H1 (cell line): ENCODE measurements around the gene GRIP2. TPM values are rescaled to one million over a fixed set of nuclear protein-coding genes. Genes with fewer than 3 reads are reported as not detected.

Source experiments
- CEBPB ChIP-seq: IDR thresholded peaks from 2 replicates; pipeline ENCODE4 v1.6.1; 2012; ENCODE audit warnings: low read depth, low read length
- RAD21 ChIP-seq, 2 experiments: IDR thresholded peaks in 1 of 2; conservative IDR thresholded peaks in 1 of 2; 2 replicates each; pipeline ENCODE4 v1.6.1; 2011; ENCODE audit warnings: low read depth in 2 of 2, low read length in 2 of 2, improper control_type of control experiment in 1 of 2, inconsistent platforms in 1 of 2, mild to moderate bottlenecking in 1 of 2, moderate library complexity in 1 of 2
- SIRT6 ChIP-seq: IDR thresholded peaks from one replicate; pipeline ENCODE4 v1.7.1; 2012; ENCODE audit warnings: low read length, inconsistent platforms
- polyA plus RNA-seq, 7 experiments: library from polyadenylated mRNA; depleted of rRNA in 3 of 7; stranded (reverse) in 5 of 7; unstranded in 2 of 7; fragments of >200 nt in 5 of 7; fragments of 200-250 nt in 2 of 7; gene quantifications; 1 replicate in 5 of 7; 2 replicates in 1 of 7; 4 replicates in 1 of 7; pipeline versions ENCODE4 v1.2.1 to v1.2.3, GENCODE V29; 2011 to 2013; ENCODE audit warnings: missing spikeins in 2 of 7, mixed read lengths in 2 of 7
- total RNA-seq: library from RNA; stranded (reverse); fragmentation: NEBNext Ultra II Directional; extraction: Animal tissue kit (Norgen Biotek cat#: 25700); gene quantifications from 2 replicates; pipeline ENCODE4 v1.2.1, GENCODE V29; 2021

GRIP2 gene
- total and polyA plus RNA-seq, 2 of the 8 experiments (the other 6 are each of a cell fraction or from before 2014, with no cell fraction given), result 2.5 to 6.4 TPM

DNA sequence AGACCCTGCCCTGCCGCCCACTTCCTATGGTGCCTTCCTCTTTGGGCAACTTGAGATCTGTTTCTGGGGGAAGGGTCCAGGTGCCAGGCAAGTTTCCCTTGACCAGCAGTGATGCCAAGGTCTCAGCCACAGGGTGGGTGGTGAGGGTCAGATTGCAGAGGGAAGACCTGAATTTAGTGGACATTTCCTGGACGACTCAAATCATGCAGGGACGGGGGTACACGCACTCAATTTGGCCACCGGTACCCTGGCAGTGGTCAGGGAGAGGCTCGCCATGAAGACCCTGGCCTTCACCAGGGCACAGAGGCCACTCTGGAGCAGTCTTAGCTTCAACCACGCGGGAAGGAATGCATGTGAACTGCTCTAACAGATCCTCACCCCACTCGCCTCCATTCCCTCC lies 1.5 kb upstream of the GRIP2 start (continued):
- no peak for TF ChIP-seq RAD21 (IDR thresholded peaks at IDR 0.05 in 1 of 2, conservative IDR thresholded peaks at IDR 0.05 in 1 of 2; ENCODE audit: low read depth in 2 of 2, low read length in 2 of 2)
- TF ChIP-seq CEBPB, result no peak
- no peak for TF ChIP-seq SIRT6
